ENCODE results near the gene DNAJB8.

- no peak for TF ChIP-seq ZNF449 (CRISPR knock-in tag; IDR thresholded peaks at IDR 0.05)
- TF ChIP-seq CREB1 (IDR thresholded peaks at IDR 0.05) = no peak
- no peak for TF ChIP-seq CREB1 (CRISPR knock-in tag; IDR thresholded peaks at IDR 0.05)
- no peak for TF ChIP-seq KLF16 (IDR thresholded peaks at IDR 0.05)
- TF ChIP-seq EZH2 (IDR thresholded peaks at IDR 0.05; ENCODE audit: borderline replicate concordance, low read depth, low read length) = no peak
Observed at GRCh38 chr3:128427175-128427857, 39.4 kb downstream of the DNAJB8 start.

All from K562 (cell line).